ENCODE results near the gene XAB2. TPM values are rescaled to one million over a fixed set of nuclear protein-coding genes. Genes with fewer than 3 reads are reported as not detected.
"Not testable (repeated sequence)": the region's sequence is repeated elsewhere in the genome, so short reads cannot be mapped to it uniquely, and the experiment has no call there.

XAB2 gene
- total and polyA plus RNA-seq, 12 donors: 18.6 to 31.9 (median 22.7) TPM

DNA sequence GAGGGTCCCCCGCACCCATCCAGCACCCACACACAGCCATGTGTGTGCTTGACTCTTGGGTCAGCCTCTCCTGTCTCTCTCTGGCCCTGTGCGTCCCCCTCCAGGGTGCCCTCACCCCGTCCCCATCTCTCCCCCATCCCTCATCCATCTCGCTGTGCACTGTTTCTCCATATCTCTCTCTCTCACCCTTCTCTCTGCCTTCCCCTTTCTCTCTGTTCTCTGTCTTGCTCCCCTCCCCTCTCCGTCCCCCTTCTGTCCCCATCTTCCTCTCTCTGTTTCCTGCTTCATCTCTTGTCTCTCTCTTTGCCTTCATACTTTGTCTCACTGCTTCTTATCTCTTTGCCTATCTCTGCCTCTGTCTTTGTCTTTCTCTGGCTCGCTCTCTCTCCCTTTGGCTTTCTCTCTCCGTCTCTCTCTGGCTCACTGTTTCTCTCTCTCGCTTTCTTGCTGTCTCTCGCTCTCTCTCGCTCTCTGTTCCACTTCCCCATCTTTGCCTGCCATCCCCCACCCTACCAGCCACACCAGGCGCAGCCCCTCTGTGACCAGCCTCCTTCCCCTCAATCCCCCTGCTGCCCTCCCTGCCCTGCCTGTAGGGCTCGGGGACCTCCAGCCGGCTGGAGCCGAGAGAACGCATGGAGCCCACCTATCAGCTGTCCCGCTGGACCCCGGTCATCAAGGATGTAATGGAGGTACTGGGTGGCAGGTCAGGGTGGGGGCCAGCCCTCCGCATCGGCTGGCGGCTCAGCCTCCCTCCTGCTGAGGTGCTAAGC, 16.5 kb upstream of the XAB2 start:
- Histone ChIP-seq H3K9me3 (no peaks in the 10 kb centered on the region), H3K4me1 (peaks cover 0 to 8% (median 0%) of the 10 kb centered on the region in 9 donors), H3K27me3 (peaks cover 0 to 39% (median 11%) of the 10 kb centered on the region in 7 donors), H3K27ac (peak overlapping the region in 1 of 10 donors; percentile 66), H3K4me3 (peak overlapping the region in 1 of 10 donors; percentile 3), H3K36me3 (peaks cover 0 to 30% (median 0%) of the 10 kb centered on the region in 9 donors)
- intact Hi-C loops (cut with DNase I): no loop called here
- ATAC-seq (no peak), DNase-seq (no peak)
- 46 to 55% methylated on average over 20 of the region's 20 CpGs for whole genome bisulfite sequencing, 2 donors
- TF ChIP-seq, protein P1, sequence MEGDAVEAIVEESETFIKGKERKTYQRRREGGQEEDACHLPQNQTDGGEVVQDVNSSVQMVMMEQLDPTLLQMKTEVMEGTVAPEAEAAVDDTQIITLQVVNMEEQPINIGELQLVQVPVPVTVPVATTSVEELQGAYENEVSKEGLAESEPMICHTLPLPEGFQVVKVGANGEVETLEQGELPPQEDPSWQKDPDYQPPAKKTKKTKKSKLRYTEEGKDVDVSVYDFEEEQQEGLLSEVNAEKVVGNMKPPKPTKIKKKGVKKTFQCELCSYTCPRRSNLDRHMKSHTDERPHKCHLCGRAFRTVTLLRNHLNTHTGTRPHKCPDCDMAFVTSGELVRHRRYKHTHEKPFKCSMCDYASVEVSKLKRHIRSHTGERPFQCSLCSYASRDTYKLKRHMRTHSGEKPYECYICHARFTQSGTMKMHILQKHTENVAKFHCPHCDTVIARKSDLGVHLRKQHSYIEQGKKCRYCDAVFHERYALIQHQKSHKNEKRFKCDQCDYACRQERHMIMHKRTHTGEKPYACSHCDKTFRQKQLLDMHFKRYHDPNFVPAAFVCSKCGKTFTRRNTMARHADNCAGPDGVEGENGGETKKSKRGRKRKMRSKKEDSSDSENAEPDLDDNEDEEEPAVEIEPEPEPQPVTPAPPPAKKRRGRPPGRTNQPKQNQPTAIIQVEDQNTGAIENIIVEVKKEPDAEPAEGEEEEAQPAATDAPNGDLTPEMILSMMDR (IDR thresholded peaks at IDR 0.05): no peak

DNA sequence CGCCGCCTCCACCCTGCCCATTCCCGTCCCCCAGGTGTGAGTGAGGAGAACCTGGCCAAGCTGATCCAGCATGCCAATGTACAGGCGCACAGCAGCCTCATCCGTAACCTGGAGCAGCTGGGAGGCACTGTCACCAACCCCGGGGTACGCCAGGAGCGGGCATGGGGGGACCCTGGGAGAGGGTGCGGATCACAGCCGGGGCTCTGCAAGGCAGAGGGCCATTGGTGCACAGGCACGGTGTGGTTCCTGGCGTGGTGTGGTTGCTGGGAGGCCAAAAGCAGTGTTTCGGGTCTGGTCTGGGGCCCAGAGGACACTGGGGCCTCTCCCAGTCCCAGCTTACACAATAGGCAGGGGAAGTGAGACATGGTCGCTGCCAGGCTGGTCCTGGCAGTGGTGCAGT, 15.8 kb upstream of the XAB2 start:
- Histone ChIP-seq H3K4me1 (peaks cover 0 to 8% (median 0%) of the 10 kb centered on the region in 9 donors), H3K9me3 (no peaks in the 10 kb centered on the region), H3K27me3 (peaks cover 0 to 34% (median 11%) of the 10 kb centered on the region in 7 donors), H3K36me3 (peaks cover 0 to 30% (median 0%) of the 10 kb centered on the region in 9 donors), H3K4me3 (no peak overlapping the region), H3K27ac (peak overlapping the region in 1 of 10 donors; percentile 66)
- DNase-seq: no peak
- peak in 1 of 8 donors; percentile 22 for ATAC-seq
- 88 to 92% methylated on average over 14 of the region's 14 CpGs for WGBS, 2 donors
- TF ChIP-seq, protein P1 (IDR thresholded peaks at IDR 0.05): no peak
- intact Hi-C loops (cut with DNase I): no loop called here

DNA sequence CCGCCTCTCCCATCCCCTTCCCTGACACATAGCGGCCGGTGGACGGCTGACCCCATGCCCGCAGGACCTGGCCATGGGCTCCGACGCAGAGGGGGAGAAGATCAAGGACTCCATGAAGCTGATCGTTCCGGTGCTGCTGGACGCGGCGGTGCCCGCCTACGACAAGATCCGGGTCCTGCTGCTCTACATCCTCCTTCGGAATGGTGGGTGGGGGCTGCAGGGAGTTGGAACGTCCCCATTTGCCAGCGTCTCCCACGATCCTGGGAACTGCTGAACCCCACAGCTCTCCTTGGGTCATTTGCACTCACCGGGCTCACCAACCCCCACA, 15.2 kb upstream of the XAB2 start:
- TF ChIP-seq, protein P1 (IDR thresholded peaks at IDR 0.05): no peak
- H3K27me3 ChIP-seq: peaks cover 0 to 31% (median 11%) of the 10 kb centered on the region in 7 donors
- WGBS, 2 donors: 90 to 96% methylated on average over 20 of the region's 20 CpGs
- no peak overlapping the region for H3K4me3 ChIP-seq
- intact Hi-C loops (cut with DNase I): no loop called here
- H3K9me3 ChIP-seq: no peaks in the 10 kb centered on the region
- no peak overlapping the region for H3K27ac ChIP-seq
- DNase-seq: no peak
- H3K36me3 ChIP-seq: peaks cover 0 to 33% (median 0%) of the 10 kb centered on the region in 9 donors
- peaks cover 0 to 8% (median 0%) of the 10 kb centered on the region in 9 donors for H3K4me1 ChIP-seq
- ATAC-seq: no peak

DNA sequence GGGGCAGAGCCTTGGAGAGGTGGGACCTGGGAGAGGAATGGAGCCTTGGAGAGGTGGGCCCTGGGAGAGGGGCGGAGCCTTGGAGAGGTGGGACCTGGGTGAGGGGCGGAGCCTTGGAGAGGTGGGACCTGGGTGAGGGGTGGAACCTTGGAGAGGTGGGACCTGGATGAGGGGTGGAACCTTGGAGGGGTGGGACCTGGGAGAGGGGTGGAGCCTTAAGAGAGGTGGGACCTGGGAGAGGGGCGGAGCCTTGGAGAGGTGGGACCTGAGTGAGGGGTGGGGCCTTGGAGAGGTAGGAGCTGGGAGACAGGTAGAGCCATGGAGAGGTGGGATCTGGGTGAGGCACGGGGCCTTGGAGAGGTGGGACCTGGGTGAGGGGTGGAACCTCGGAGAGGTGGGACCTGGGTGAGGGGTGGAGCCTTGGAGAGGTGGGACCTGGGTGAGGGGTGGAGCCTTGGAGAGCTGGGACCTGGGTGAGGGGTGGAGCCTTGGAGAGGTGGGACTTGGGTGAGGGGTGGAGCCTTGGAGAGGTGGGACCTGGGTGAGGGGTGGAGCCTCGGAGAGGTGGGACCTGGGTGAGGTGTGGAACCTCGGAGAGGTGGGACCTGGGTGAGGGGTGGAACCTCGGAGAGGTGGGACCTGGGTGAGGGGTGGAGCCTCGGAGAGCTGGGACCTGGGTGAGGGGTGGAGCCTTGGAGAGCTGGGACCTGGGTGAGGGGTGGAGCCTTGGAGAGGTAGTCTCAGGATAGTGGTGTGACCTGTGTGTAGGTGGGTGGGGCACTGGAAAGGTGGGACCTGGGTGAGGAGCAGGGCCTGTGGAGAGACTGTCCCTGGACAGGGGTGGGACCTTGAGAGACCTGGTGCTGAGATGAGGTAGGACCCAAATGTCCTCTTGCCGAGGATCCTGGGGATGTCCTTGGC, 14.5 kb upstream of the XAB2 start:
- peaks cover 0 to 31% (median 11%) of the 10 kb centered on the region in 7 donors for H3K27me3 ChIP-seq
- WGBS, 2 donors: 46 to 73% methylated on average over 10 of the region's 10 CpGs
- DNase-seq: not testable (repeated sequence)

More for the DNA sequence above, 14.5 kb upstream of the XAB2 start:
- H3K4me3 ChIP-seq; H3K27ac ChIP-seq; ATAC-seq; H3K4me1 ChIP-seq; H3K9me3 ChIP-seq; intact Hi-C loops (cut with DNase I): not testable (repeated sequence)
- peaks cover 0 to 33% (median 0%) of the 10 kb centered on the region in 9 donors for H3K36me3 ChIP-seq
